Astrocyte (in vitro differentiated cells and primary cell): ENCODE measurements around the gene ANKRD40CL.

Experiments
- EZH2 ChIP-seq: IDR thresholded peaks from 2 replicates; pipeline ENCODE4 v1.6.1; 2012; ENCODE audit warnings: mild to moderate bottlenecking, low read length, inconsistent platforms; ENCODE audit not compliant: insufficient read depth
- TF ChIP-seq, protein P1 (sequence below): IDR thresholded peaks from 2 replicates; pipeline ENCODE4 v1.5.1; 2011; ENCODE audit warnings: low read depth, mild to moderate bottlenecking, inconsistent platforms, low read length, moderate library complexity; ENCODE audit not compliant: insufficient read depth

GRCh38 chr17:50722746-50723145 lies 44.6 kb downstream of the ANKRD40CL start:
- TF ChIP-seq, protein P1, sequence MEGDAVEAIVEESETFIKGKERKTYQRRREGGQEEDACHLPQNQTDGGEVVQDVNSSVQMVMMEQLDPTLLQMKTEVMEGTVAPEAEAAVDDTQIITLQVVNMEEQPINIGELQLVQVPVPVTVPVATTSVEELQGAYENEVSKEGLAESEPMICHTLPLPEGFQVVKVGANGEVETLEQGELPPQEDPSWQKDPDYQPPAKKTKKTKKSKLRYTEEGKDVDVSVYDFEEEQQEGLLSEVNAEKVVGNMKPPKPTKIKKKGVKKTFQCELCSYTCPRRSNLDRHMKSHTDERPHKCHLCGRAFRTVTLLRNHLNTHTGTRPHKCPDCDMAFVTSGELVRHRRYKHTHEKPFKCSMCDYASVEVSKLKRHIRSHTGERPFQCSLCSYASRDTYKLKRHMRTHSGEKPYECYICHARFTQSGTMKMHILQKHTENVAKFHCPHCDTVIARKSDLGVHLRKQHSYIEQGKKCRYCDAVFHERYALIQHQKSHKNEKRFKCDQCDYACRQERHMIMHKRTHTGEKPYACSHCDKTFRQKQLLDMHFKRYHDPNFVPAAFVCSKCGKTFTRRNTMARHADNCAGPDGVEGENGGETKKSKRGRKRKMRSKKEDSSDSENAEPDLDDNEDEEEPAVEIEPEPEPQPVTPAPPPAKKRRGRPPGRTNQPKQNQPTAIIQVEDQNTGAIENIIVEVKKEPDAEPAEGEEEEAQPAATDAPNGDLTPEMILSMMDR, result no peak
- no peak for TF ChIP-seq EZH2
